ENCODE results near the gene ANK3.

DNA sequence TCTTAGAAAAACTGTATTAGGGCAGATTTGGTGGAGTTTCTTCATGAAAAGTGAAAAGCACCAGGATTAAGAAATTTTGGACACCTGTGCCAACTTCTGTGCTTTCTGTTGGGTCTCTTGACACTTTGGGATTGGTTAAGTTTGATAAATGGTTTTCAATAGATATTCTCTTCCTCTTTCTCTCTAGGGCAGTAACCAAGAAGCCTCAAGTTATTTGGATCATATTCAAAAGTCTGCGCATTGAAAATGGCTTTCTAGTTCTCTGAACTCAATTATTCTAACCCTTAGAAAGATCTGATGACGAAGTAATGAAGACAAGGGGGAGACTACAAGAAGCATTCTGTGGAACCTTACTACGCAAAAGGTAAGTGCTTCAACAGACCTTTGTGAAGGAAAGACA is 339.3 kb downstream of the ANK3 start:
- TF ChIP-seq, protein P1, sequence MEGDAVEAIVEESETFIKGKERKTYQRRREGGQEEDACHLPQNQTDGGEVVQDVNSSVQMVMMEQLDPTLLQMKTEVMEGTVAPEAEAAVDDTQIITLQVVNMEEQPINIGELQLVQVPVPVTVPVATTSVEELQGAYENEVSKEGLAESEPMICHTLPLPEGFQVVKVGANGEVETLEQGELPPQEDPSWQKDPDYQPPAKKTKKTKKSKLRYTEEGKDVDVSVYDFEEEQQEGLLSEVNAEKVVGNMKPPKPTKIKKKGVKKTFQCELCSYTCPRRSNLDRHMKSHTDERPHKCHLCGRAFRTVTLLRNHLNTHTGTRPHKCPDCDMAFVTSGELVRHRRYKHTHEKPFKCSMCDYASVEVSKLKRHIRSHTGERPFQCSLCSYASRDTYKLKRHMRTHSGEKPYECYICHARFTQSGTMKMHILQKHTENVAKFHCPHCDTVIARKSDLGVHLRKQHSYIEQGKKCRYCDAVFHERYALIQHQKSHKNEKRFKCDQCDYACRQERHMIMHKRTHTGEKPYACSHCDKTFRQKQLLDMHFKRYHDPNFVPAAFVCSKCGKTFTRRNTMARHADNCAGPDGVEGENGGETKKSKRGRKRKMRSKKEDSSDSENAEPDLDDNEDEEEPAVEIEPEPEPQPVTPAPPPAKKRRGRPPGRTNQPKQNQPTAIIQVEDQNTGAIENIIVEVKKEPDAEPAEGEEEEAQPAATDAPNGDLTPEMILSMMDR (conservative IDR thresholded peaks at IDR 0.05 in 1 of 2, IDR thresholded peaks at IDR 0.05 in 1 of 2; ENCODE audit: low read depth in 1 of 2, low read length in 2 of 2): no peak
- TF ChIP-seq EZH2 (IDR thresholded peaks at IDR 0.05; ENCODE audit: low read length, missing control alignments): no peak

Data from fibroblast of lung (primary cell).